NCI-H2196 (cell line): Measurements from ENCODE around the gene RBKS.
"Not testable (repeated sequence)": the region's sequence is repeated elsewhere in the genome, so short reads cannot be mapped to it uniquely, and the experiment has no call there.

Experiments
- DNase-seq: peaks from one replicate; lab custom pipeline; 2025; ENCODE audit not compliant: unreplicated experiment; lab: John Stamatoyannopoulos, UW

The RBKS gene

GRCh38 chr2:27875089-27875881 lies 14.9 kb downstream of the RBKS start:
- DNase-seq: no peak

DNA sequence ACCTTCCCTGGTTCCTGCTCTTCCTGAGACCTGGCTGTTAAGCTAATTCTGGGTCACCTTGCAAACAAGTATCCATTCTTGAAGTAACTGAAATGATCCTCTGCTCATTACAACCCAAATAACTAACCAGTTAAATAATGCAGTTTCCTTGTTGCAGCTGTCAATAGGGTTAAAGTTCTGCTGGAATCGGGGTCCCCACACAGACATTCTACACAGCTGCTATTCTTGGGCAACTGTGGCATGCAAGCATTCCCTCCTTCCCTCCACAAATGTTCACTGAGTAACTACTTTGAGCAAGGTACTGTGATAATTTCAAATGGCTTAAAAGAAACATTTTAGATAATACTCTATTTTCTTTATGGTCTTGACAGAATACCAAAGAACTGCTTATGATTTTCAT lies 17.1 kb downstream of the RBKS start:
- DNase-seq: no peak

DNA sequence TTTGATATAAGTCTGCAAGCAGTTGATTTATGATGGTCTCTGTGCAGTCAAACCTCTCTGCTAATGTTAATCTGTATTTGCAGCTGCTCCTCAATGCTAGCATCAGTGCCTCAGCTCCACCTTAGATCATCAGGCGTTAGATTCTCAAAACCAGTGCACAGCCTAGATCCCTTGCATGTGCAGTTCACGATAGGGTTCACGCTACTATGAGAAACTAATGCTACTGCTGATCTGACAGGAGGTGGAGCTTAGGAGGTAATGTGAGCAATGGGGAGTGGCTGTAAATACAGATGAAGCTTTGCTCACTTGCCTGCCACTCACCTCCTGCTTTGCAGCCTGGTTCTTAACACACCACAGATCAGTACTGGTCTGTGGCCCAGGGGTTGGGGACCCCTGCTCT lies 18.4 kb downstream of the RBKS start:
- no peak for DNase-seq

DNA sequence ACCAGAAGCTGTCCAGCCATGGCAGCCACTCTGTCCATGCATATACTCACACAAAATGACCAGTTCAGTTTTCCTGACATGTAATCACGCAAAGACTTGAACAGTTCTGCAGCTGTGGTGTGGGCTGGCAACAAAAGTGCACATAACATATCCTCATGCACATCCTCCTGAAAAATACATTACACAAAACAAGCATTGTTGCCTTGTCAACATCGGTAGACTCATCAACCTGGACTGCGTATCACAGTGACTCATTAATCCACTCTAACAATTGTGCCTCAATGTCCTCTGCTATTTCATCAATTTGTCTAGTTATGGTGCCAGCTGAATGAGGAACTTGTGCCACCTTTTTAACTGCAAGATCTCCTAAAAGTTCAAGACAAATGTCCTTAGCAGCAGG lies 19.5 kb downstream of the RBKS start:
- DNase-seq: no peak

GRCh38 chr2:27869763-27870162 lies 20.4 kb downstream of the RBKS start:
- DNase-seq: no peak

DNA sequence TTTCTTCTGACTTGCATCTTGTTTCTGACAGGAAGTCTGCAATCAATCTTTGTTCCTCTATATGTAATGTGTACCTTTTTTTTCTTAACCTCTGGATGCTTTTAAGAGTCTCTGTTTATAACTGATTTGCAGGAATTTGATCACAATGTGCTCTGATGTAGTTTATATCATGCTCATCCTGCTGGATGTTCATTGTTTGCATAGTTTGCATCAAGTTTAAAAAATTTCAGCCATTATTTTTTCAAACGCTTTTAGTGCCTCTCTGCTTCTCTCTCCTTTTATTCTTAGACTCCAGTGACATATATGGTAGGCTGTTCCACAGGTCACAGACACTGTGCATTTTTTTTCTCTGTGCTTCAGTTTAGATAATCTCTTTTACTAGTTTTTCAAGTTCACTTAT lies 23.9 kb downstream of the RBKS start:
- no peak for DNase-seq

DNA sequence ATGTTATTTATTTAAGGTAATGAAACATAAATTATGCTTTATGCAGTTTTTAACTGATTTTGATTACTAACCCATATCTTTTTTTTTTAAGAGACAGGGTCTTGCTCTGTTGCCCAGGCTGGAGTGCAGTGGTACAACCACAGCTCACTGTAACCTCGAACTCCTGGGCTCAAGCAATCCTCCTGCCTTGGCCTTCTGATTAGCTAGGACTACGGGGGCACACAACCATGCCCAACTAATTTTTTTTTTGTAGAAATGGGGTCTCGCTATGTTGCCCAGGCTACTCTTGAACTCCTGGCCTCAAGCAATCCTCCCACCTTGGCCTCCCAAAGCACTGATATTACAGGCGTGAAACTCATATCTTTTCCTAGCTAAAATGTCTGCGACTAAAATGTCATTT lies 26.2 kb downstream of the RBKS start:
- not testable (repeated sequence) for DNase-seq

DNA sequence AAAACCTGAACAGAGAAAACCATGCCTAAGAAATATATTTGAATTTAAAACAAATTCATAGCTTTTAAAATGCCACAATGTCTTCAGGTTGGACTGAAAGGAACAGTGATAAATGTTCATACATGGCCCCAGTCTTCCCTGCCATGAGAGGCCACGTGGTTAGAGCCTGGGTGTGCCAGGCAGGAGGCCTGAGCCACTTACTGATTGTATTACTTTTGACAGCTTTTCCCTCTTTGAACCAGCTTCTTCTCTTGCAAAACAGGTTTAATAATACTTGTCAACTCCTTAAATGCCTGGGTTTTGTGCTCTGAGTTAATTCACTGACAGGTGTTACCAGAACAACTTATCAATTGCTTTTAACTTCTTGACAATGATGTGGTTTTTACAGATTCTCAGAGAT lies 27.0 kb downstream of the RBKS start:
- DNase-seq: no peak

DNA sequence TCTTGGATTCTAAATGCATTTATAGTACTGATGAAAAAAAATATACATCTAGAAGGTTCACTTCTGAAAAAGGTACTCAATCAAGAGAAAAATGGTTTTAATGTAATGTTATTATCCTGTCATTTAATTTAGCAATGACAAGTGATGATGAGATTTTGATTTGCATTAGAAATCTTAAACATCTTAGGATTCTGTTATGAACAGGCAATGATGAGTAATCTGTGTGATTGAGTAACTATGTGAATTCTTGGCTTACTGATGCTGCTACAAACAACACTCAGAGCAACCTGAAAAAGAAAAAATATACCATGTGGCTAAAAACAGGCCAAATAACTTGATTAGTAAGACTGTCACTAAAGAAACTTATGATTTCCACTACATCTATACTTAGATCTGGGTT lies 30.1 kb downstream of the RBKS start:
- no peak for DNase-seq

- DNase-seq: no peak
Measured at GRCh38 chr2:27857417-27858172, 32.6 kb downstream of the RBKS start.

GRCh38 chr2:27856956-27857355 lies 33.2 kb downstream of the RBKS start:
- DNase-seq: no peak

- DNase-seq: no peak
Measured at GRCh38 chr2:27856386-27856785, 33.8 kb downstream of the RBKS start.

DNA sequence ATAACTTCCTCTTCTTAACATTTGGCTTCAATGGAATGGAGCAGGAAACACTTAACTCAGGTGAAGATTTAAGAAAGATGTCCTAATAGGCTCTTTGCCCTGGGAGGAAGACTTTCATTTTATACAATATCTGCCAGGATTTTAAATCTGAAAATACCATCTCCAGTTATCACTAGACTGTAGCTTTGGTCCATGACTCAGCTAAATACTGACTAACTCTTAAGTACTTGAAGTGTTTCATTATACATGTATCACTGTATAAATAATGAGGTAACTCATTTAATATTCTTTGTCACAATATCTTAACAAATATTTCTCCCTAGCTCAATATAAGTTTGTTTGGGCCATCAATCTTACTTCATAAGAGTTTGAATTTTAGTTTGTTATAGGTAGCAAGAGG lies 34.7 kb downstream of the RBKS start:
- no peak for DNase-seq

- no peak for DNase-seq
Measured at GRCh38 chr2:27854229-27854862, 35.8 kb downstream of the RBKS start.

DNA sequence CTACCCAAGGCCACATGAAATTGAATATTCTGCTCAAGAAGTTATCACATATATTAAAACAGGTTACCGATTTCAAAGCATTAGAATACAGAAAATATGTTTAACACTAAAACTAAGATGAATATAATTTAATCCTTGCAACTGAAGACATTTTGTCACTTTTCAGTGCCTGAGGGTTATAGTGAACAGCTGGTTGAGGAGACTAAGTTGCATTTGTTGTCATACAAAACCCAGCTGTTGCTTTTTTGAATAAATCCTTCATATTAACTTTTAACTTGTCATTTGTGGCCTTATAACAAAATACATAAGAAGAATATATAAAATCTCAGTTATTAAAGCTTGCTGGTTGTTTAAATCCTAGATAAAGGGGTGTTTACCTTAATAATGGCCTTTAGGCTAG lies 37.5 kb downstream of the RBKS start:
- DNase-seq: no peak

GRCh38 chr2:27849558-27850205 lies 40.5 kb downstream of the RBKS start:
- DNase-seq: no peak

- no peak for DNase-seq
Measured at GRCh38 chr2:27847333-27847732, 42.9 kb downstream of the RBKS start.

DNA sequence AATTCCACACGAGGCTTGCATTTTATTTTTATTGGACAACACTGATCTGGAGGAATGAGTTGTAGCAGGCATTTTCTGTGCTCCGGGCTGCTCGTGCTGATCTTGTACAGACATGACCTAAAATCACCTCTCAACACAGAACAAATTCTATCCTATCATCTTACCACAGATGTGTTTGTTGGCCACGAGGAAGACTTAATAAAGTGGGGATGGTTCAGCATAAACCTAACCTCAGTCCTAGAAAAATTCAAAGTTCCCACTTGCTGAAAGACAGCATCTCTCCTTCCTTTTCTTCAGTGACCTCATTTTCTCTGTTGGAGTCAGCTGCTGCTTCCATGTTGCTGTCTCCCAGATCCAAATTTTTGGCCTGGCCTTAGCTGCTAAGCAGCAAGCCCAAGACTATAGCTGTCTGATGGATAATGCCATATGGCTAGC lies 45.3 kb downstream of the RBKS start:
- DNase-seq: no peak

DNA sequence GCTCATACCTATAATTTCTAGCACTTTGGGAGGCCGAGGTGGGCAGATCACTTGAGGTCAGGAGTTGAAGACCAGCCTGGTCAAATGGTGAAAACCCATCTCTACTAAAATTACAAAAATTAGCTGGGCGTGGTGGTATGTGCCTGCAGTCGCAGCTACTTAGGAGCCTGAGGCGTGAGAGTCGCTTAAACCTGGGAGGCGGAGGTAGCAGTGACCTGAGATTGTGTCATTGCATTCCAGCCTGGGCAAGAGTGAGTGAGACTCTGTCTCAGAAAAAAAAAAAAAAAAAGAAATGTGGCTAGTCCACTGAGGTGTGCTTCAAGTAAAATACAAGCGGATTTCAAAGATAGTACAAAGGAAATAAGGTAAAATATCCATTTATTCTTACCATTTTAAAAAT lies 46.2 kb downstream of the RBKS start:
- DNase-seq: no peak

DNA sequence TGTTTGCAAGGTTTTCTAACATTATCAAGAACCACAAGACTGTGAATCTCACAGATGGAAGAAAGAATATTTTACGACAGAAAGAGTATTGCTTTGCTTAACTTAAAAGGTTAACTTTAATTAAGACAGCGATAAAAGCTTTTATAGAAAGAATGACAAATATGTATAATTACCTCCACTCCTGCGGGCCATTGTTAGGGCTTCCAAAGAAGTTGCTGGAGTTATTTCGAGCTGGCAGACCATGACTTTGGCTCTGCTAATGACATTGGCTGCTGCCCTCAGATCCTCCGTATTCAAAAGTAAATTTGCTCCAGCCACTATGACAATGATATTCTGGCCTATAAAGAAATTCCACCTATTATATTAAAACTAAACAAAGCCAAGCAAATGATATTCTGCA lies 47.3 kb downstream of the RBKS start:
- DNase-seq: no peak

GRCh38 chr2:27839022-27839618 lies 51.1 kb downstream of the RBKS start:
- no peak for DNase-seq
